SK-N-SH (cell line): ENCODE data around the gene STK32A. TPM values are rescaled to one million over a fixed set of nuclear protein-coding genes. Genes with fewer than 3 reads are reported as not detected.
"Not testable (repeated sequence)": the region's sequence is repeated elsewhere in the genome, so short reads cannot be mapped to it uniquely, and the experiment has no call there.

ENCODE experiments used
- CTCF ChIA-PET: fragments of 300-600, 350-600 bp; formaldehyde crosslinking; extraction: SDS; loops from one replicate; lab custom pipeline; 2021; lab: Yijun Ruan, JAX
- POLR2A ChIA-PET: fragments of 350-600 bp; sonication (Branson Sonifier 250); formaldehyde crosslinking; extraction: SDS; loops from one replicate; lab custom pipeline; 2020; ENCODE audit warnings: antibody characterized with exemption, inconsistent platforms; lab: Yijun Ruan, JAX
- DNase-seq: peaks from one replicate; pipeline ENCODE4 v3.0.0; 2012
- H2AFZ ChIP-seq: fragments of 200-600 bp; sonication (generic); 2 replicates; pipeline ENCODE4 v1.8.1; 2016; ENCODE audit warnings: antibody characterized with exemption, mild to moderate bottlenecking, low read depth
- H3F3A ChIP-seq: fragments of 200-600 bp; sonication (generic); replicated peaks from 2 replicates; pipeline ENCODE3; 2016; ENCODE audit warnings: antibody characterized with exemption, mild to moderate bottlenecking; ENCODE audit not compliant: insufficient read depth
- H3K27ac ChIP-seq, 2 experiments: fragments of 200-500 bp in 1 of 2; fragments of 200-600 bp in 1 of 2; sonication (Bioruptor generic) in 1 of 2; sonication (generic), shearing (Covaris generic) in 1 of 2; 2 replicates each; pipeline versions ENCODE4 v1.5.1 to v1.6.1; 2014 to 2016; ENCODE audit warnings: low read depth in 2 of 2, inconsistent platforms in 1 of 2, low read length in 1 of 2, mild to moderate bottlenecking in 1 of 2, mixed read lengths in 1 of 2
- H3K27me3 ChIP-seq: fragments of 200-600 bp; sonication (generic), shearing (Covaris generic); 2 replicates; pipeline ENCODE4 v1.6.1; 2016; ENCODE audit warnings: mixed run types; ENCODE audit not compliant: insufficient read depth
- H3K36me3 ChIP-seq, 2 experiments: fragments of 200-500 bp in 1 of 2; fragments of 200-600 bp in 1 of 2; sonication (Bioruptor generic) in 1 of 2; sonication (generic) in 1 of 2; replicated peaks in 1 of 2; 2 replicates each; pipeline versions ENCODE3 to v1.5.1; 2014 to 2016; ENCODE audit warnings: low read length in 1 of 2, mild to moderate bottlenecking in 1 of 2; ENCODE audit not compliant: insufficient read depth in 2 of 2, control insufficient read depth in 1 of 2
- H3K4me1 ChIP-seq, 2 experiments: fragments of 200-500 bp in 1 of 2; fragments of 200-600 bp in 1 of 2; sonication (Bioruptor generic) in 1 of 2; sonication (generic), shearing (Covaris generic) in 1 of 2; 2 replicates each; pipeline versions ENCODE4 v1.5.1 to v1.6.1; 2014 to 2016; ENCODE audit warnings: low read depth in 1 of 2, low read length in 1 of 2, mixed run types in 1 of 2; ENCODE audit not compliant: insufficient read depth in 2 of 2, control insufficient read depth in 1 of 2
- H3K4me2 ChIP-seq: fragments of 200-600 bp; sonication (generic), shearing (Covaris generic); 2 replicates; pipeline ENCODE4 v1.6.1; 2017; ENCODE audit warnings: mixed run types
- H3K4me3 ChIP-seq, 2 experiments: fragments of 200-500 bp in 1 of 2; fragments of 200-600 bp in 1 of 2; sonication (Bioruptor generic) in 1 of 2; sonication (generic), shearing (Covaris generic) in 1 of 2; 2 replicates each; pipeline versions ENCODE4 v1.5.1 to v1.8.1; 2014 to 2016; ENCODE audit warnings: low read depth in 2 of 2, inconsistent platforms in 1 of 2, low read length in 1 of 2, mild to moderate bottlenecking in 1 of 2, mixed read lengths in 1 of 2, moderate library complexity in 1 of 2
- H3K79me2 ChIP-seq: fragments of 200-600 bp; sonication (generic); 2 replicates; pipeline ENCODE4 v1.8.1; 2017; ENCODE audit warnings: mild to moderate bottlenecking; ENCODE audit not compliant: insufficient read depth
- H3K9ac ChIP-seq: fragments of 200-600 bp; sonication (generic); 2 replicates; pipeline ENCODE4 v1.6.1; 2017; ENCODE audit warnings: mixed run types
- H3K9me2 ChIP-seq: fragments of 200-600 bp; sonication (generic); 2 replicates; pipeline ENCODE4 v1.6.1; 2017; ENCODE audit warnings: mixed run types
- H3K9me3 ChIP-seq: fragments of 200-600 bp; sonication (generic); 2 replicates; pipeline ENCODE4 v1.6.1; 2017; ENCODE audit warnings: mixed run types, mild to moderate bottlenecking, moderate library complexity
- H4K20me1 ChIP-seq: fragments of 200-600 bp; sonication (generic); 2 replicates; pipeline ENCODE4 v1.6.1; 2017; ENCODE audit warnings: mild to moderate bottlenecking, mixed run types; ENCODE audit not compliant: insufficient read depth
- FOXM1 ChIP-seq: IDR thresholded peaks from 2 replicates; pipeline ENCODE4 v1.4.0; 2012; ENCODE audit warnings: low read depth, mild to moderate bottlenecking
- GABPA ChIP-seq: IDR thresholded peaks from 2 replicates; pipeline ENCODE4 v1.4.0; 2012; ENCODE audit warnings: low read depth, mild to moderate bottlenecking
- JUND ChIP-seq: IDR thresholded peaks from 2 replicates; pipeline ENCODE4 v1.4.0; 2012
- RCOR1 ChIP-seq: fragments of 150-350 bp; IDR thresholded peaks from 2 replicates; pipeline ENCODE4 v1.6.1; 2017; ENCODE audit warnings: antibody characterized with exemption, low read length
- REST ChIP-seq: IDR thresholded peaks from 2 replicates; pipeline ENCODE4 v1.6.1; 2012; ENCODE audit warnings: mild to moderate bottlenecking, low read depth, low read length, moderate library complexity
- RFX5 ChIP-seq: IDR thresholded peaks from 2 replicates; pipeline ENCODE4 v1.6.1; 2012; ENCODE audit warnings: mild to moderate bottlenecking, improper control_type of control experiment, low read length
- SIN3A ChIP-seq: IDR thresholded peaks from 2 replicates; pipeline ENCODE4 v1.6.1; 2012; ENCODE audit warnings: low read depth, mild to moderate bottlenecking, low read length, moderate library complexity, borderline replicate concordance
- TAF1 ChIP-seq: IDR thresholded peaks from 2 replicates; pipeline ENCODE4 v1.6.1; 2012; ENCODE audit warnings: low read depth, mild to moderate bottlenecking, low read length, moderate library complexity, borderline replicate concordance
- YY1 ChIP-seq: IDR thresholded peaks from 2 replicates; pipeline ENCODE4 v1.4.0; 2012; ENCODE audit warnings: low read depth, mild to moderate bottlenecking
- ZBTB33 ChIP-seq: IDR thresholded peaks from 2 replicates; pipeline ENCODE4 v1.4.0; 2012; ENCODE audit warnings: low read depth, borderline replicate concordance
- WGBS: methylation state at CpG from one replicate; pipeline ENCODE4 v1.1.6; 2017; ENCODE audit warnings: low lambda C conversion rate; 5-methylcytosine and 5-hydroxymethylcytosine counted together
- polyA plus RNA-seq, 3 experiments: library from polyadenylated mRNA; depleted of rRNA; stranded (reverse); fragments of >200 nt; gene quantifications; 2 replicates each; pipeline ENCODE4 v1.2.3, GENCODE V29; 2012
- TF ChIP-seq, protein P1 (sequence below): fragments of 150-350 bp; IDR thresholded peaks from 2 replicates; pipeline ENCODE4 v1.6.1; 2016; ENCODE audit warnings: mild to moderate bottlenecking, low read depth, low read length

Gene STK32A
- polyA plus RNA-seq, 1 of the 3 experiments (the other 2 are of a cell fraction), result 0.20 TPM

- POLR2A ChIA-PET, result no interaction called here
- no peak for DNase-seq
- H3K9ac ChIP-seq, result peak overlapping the region; percentile 57; the same call in 1 of the 2 replicates
These were observed 494 bp upstream of the STK32A start for GRCh38 chr5:147234239-147234824.

GRCh38 chr5:147240266-147240985, 5.6 kb downstream of the STK32A start:
- H3K27ac ChIP-seq, result no peak overlapping the region
- no peaks in the 10 kb centered on the region for H3F3A ChIP-seq
- H3K36me3 ChIP-seq, result no peaks in the 10 kb centered on the region
- POLR2A ChIA-PET, result no interaction called here
- DNase-seq, result no peak
- no peak overlapping the region for H3K4me3 ChIP-seq
- TF ChIP-seq YY1 (no peak), RCOR1 (no peak), SIN3A (no peak), RFX5 (no peak), GABPA (no peak), FOXM1 (no peak), REST (no peak)
- TF ChIP-seq, protein P1, sequence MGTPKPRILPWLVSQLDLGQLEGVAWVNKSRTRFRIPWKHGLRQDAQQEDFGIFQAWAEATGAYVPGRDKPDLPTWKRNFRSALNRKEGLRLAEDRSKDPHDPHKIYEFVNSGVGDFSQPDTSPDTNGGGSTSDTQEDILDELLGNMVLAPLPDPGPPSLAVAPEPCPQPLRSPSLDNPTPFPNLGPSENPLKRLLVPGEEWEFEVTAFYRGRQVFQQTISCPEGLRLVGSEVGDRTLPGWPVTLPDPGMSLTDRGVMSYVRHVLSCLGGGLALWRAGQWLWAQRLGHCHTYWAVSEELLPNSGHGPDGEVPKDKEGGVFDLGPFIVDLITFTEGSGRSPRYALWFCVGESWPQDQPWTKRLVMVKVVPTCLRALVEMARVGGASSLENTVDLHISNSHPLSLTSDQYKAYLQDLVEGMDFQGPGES, result no peak
- H3K27me3 ChIP-seq, result no peaks in the 10 kb centered on the region
- H4K20me1 ChIP-seq, result no peaks in the 10 kb centered on the region
- CTCF ChIA-PET, result interaction anchor here (0.7 to 1.2 kb wide), 4 partner anchors 11 to 336 kb away, joined by 3 to 4 read pairs (median 3); no protein-coding TSS in a partner anchor
- 83% methylated on average over 4 of the region's 4 CpGs for WGBS
- no peaks in the 10 kb centered on the region; a peak in 1 of 4 replicates for H3K4me1 ChIP-seq
- no peaks in the 10 kb centered on the region for H3K79me2 ChIP-seq
- no peaks in the 10 kb centered on the region for H3K9me2 ChIP-seq
- no peaks in the 10 kb centered on the region for H3K9me3 ChIP-seq
- no peak overlapping the region for H2AFZ ChIP-seq
- no peak overlapping the region for H3K9ac ChIP-seq
- no peak overlapping the region for H3K4me2 ChIP-seq

More at GRCh38 chr5:147234239-147234824, 494 bp upstream of the STK32A start:
- H4K20me1 ChIP-seq, result no peaks in the 10 kb centered on the region
- H3K4me2 ChIP-seq, result peak overlapping the region; percentile 88
- TF ChIP-seq ZBTB33 (no peak), JUND (no peak), TAF1 (no peak)
- H3K79me2 ChIP-seq, result no peaks in the 10 kb centered on the region
- no peaks in the 10 kb centered on the region for H3K27me3 ChIP-seq
- WGBS, result 2% methylated on average over 25 of the region's 32 CpGs
- H3K36me3 ChIP-seq, result no peaks in the 10 kb centered on the region
- H3K4me3 ChIP-seq, result peak overlapping the region; percentile 67 to 78
- no peaks in the 10 kb centered on the region for H3K9me2 ChIP-seq
- H3K27ac ChIP-seq, result no peak overlapping the region; a peak in 1 of 4 replicates
- H3K9me3 ChIP-seq, result no peaks in the 10 kb centered on the region
- peak overlapping the region; percentile 85; the same call in 1 of the 2 replicates for H2AFZ ChIP-seq
- CTCF ChIA-PET, result interaction anchor here (1.0 to 2.3 kb wide), 3 partner anchors 10 to 325 kb away, joined by 3 to 11 read pairs (median 4); no protein-coding TSS in a partner anchor
- no peaks in the 10 kb centered on the region; a peak in 1 of 4 replicates for H3K4me1 ChIP-seq
- H3F3A ChIP-seq, result no peaks in the 10 kb centered on the region

- not testable (repeated sequence) for H3K9me2 ChIP-seq
These were observed 8.4 kb downstream of the STK32A start for GRCh38 chr5:147243238-147243637.

More at GRCh38 chr5:147243238-147243637, 8.4 kb downstream of the STK32A start:
- H3K4me2 ChIP-seq, H3K79me2 ChIP-seq, DNase-seq, H3K9ac ChIP-seq, H3K4me1 ChIP-seq, H3F3A ChIP-seq, H3K27me3 ChIP-seq, H3K4me3 ChIP-seq, H3K27ac ChIP-seq, H4K20me1 ChIP-seq, POLR2A ChIA-PET, H3K9me3 ChIP-seq, H3K36me3 ChIP-seq, H2AFZ ChIP-seq: not testable (repeated sequence)
- CTCF ChIA-PET, result interaction anchor here (0.8 to 1.3 kb wide), 3 partner anchors 19 to 580 kb away, joined by 3 to 4 read pairs (median 3); no protein-coding TSS in a partner anchor
- WGBS, result 92% methylated on average over 6 of the region's 6 CpGs
